A549 (cell line): ENCODE measurements around the gene F5.

ENCODE experiments used
- CEBPB ChIP-seq, 2 experiments: fragments of >200 bp in 1 of 2; sonication (Bioruptor Twin) in 1 of 2; formaldehyde crosslinking in 1 of 2; IDR thresholded peaks; 2 replicates each; pipeline ENCODE4 v1.6.1; 2012 to 2016
- HMGXB4 ChIP-seq: fragments of 250-450 bp; sonication (Bioruptor Pico); IDR thresholded peaks from 2 replicates; pipeline ENCODE4 v1.5.0; 2021; ENCODE audit warnings: mild to moderate bottlenecking, moderate library complexity, borderline replicate concordance
- JUN ChIP-seq, 2 experiments: fragments of >200 bp; sonication (Bioruptor Twin); formaldehyde crosslinking; IDR thresholded peaks; 2 replicates in 1 of 2; 3 replicates in 1 of 2; pipeline ENCODE4 v1.6.1; 2016 to 2017
- KDM5A ChIP-seq: fragments of 200-600 bp; sonication (generic); IDR thresholded peaks from 2 replicates; pipeline ENCODE4 v1.6.1; 2016; ENCODE audit warnings: antibody characterized with exemption, mild to moderate bottlenecking
- MAFK ChIP-seq: fragments of 450-650 bp; IDR thresholded peaks from 2 replicates; pipeline ENCODE4 v1.6.1; 2014; ENCODE audit not compliant: partially characterized antibody
- MYC ChIP-seq: IDR thresholded peaks from 2 replicates; pipeline ENCODE4 v1.6.1; 2012; ENCODE audit warnings: mild to moderate bottlenecking, inconsistent platforms, low read length, improper control_type of control experiment, borderline replicate concordance
- POLR2A ChIP-seq: IDR thresholded peaks from 2 replicates; pipeline ENCODE4 v1.6.1; 2012; ENCODE audit warnings: mild to moderate bottlenecking, low read length
- POLR2AphosphoS2 ChIP-seq: conservative IDR thresholded peaks from 2 replicates; pipeline ENCODE4 v1.6.1; 2012; ENCODE audit warnings: low read length, improper control_type of control experiment, inconsistent platforms
- RAD21 ChIP-seq, 2 experiments: fragments of >200 bp in 1 of 2; sonication (Bioruptor Twin) in 1 of 2; formaldehyde crosslinking in 1 of 2; IDR thresholded peaks in 1 of 2; conservative IDR thresholded peaks in 1 of 2; 2 replicates in 1 of 2; 3 replicates in 1 of 2; pipeline ENCODE4 v1.6.1; 2012 to 2018; ENCODE audit warnings: inconsistent platforms in 1 of 2
- REST ChIP-seq: fragments of 200-600 bp; sonication (generic); IDR thresholded peaks from 2 replicates; pipeline ENCODE4 v1.6.1; 2016; ENCODE audit warnings: antibody characterized with exemption, mild to moderate bottlenecking, moderate library complexity
- SREBF2 ChIP-seq: fragments of 450-650 bp; IDR thresholded peaks from 2 replicates; pipeline ENCODE4 v1.6.1; 2014; ENCODE audit warnings: mild to moderate bottlenecking, moderate library complexity
- USF2 ChIP-seq: fragments of 450-650 bp; IDR thresholded peaks from 2 replicates; pipeline ENCODE4 v1.6.1; 2014; ENCODE audit warnings: antibody characterized with exemption
- ZNF302 ChIP-seq: fragments of 250-450 bp; sonication (Bioruptor Pico); IDR thresholded peaks from 2 replicates; pipeline ENCODE4 v1.9.0; 2021; ENCODE audit warnings: inconsistent platforms, mild to moderate bottlenecking, moderate library complexity
- TF ChIP-seq, protein P1 (sequence below): fragments of >200 bp; sonication (Bioruptor Twin); formaldehyde crosslinking; IDR thresholded peaks from 3 replicates; pipeline ENCODE4 v1.5.1; 2016

DNA sequence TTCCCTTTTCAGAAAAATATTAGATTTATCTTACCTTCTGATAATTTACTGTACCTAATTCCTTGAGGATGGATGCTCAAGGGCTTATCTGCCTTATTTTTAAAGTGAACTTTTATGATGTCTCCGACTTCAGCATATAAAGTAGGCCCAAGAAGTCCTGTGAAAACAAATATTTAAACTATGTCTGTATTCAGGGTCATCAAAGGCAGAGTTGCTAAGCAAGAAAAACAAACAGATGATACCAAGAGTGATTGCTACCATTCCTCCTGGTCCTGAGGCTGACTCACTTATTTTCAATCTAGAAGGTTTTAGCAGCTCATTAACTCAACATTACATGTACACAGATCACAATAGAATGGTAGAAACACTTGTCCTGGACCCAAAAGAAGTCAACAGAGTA, 14.1 kb downstream of the F5 start:
- TF ChIP-seq, protein P1, sequence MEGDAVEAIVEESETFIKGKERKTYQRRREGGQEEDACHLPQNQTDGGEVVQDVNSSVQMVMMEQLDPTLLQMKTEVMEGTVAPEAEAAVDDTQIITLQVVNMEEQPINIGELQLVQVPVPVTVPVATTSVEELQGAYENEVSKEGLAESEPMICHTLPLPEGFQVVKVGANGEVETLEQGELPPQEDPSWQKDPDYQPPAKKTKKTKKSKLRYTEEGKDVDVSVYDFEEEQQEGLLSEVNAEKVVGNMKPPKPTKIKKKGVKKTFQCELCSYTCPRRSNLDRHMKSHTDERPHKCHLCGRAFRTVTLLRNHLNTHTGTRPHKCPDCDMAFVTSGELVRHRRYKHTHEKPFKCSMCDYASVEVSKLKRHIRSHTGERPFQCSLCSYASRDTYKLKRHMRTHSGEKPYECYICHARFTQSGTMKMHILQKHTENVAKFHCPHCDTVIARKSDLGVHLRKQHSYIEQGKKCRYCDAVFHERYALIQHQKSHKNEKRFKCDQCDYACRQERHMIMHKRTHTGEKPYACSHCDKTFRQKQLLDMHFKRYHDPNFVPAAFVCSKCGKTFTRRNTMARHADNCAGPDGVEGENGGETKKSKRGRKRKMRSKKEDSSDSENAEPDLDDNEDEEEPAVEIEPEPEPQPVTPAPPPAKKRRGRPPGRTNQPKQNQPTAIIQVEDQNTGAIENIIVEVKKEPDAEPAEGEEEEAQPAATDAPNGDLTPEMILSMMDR: no peak
- TF ChIP-seq KDM5A (no peak), ZNF302 (CRISPR knock-in tag) (no peak), RAD21 (conservative IDR thresholded peaks at IDR 0.05 in 1 of 2, IDR thresholded peaks at IDR 0.05 in 1 of 2) (no peak), POLR2A (no peak), CEBPB (IDR thresholded peaks at IDR 0.05) (no peak), MAFK (no peak), REST (no peak), SREBF2 (no peak), JUN (IDR thresholded peaks at IDR 0.05) (no peak), MYC (no peak), HMGXB4 (CRISPR knock-in tag) (no peak), POLR2AphosphoS2 (no peak), USF2 (no peak)
